Middle frontal gyrus (tissue), 1 donor: ENCODE data around the gene RGS19.

ENCODE experiments used
- DNase-seq: peaks from one replicate; pipeline ENCODE4 v3.0.0-alpha.2; 2015; ENCODE audit warnings: low spot score; ENCODE audit errors: extremely low spot score

RGS19 gene

GRCh38 chr20:64064145-64064698 lies 15.1 kb downstream of the RGS19 start:
- DNase-seq: no peak

DNA sequence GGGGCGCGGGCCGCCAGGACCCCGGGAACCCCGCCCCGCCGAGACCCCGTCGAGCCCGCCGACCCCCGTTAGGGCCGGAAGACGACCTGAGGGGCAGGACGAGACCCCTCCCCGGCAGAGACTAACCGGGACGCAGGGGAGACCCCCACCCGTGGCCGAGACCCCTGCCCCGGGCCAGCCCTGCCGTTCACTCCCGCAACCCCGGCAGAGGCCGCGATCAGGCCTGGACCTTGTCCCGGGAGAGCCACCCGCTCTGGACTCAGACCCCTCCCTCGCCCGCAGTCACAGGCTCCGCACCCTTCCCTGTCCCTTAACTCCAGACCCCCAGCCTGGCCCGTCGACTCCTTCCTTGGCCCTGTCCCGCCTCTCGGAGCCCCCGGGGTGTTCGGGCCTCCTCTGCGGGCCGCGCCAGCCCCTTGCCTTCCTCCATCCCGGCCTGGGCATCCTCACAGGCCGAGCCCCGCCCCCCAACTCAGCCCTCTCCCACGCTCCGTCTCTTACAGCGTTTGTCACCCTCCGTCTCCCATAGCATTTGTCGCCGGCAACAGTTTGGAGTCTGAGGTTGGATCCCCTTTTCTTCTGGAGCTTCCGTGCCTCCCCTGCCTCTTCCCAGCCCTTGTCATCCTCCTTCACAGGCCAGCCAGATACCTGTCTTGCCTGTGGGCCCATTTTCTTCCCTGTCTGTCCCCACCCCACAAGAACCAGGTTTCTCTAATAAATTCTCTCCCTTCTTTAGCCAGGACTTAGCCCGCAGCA lies 15.8 kb downstream of the RGS19 start:
- DNase-seq: no peak

DNA sequence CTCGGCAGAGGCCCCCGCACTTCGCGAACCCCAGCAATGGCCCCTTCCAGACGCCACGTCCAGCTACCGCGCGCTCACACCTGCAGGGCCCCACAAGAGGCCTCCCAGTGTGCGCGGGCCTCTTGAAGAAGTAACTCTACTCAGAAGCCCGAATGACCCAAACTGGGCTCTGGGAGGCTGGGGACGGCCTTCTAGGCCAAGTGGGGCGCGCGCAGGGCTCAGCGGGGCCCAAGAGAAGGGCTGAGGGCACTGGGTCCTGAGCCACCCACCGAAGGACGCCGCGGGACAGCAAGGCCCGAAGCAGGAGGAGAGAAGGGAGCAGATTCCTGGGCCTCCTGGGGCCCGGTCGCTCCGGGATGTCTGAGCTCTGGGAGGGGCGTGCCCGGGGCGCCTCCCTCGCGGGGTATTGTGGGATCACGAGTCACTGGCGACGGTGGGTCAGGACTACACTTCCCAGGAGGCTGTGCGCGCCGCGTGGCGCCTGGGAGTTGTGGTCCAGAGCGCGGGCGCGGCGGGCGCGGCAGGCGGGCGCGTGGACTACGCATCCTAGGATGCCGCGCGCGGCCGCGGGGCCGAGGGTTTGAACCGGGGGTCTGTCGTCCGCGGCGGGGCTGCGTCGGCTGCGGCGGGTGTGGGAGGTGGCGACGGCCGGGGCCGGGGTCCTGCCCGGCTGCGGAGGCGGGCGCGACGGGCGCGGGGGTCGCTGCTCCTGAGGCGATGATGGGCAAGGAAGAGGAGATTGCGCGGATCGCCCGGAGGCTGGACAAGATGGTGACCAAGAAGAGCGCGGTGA lies 16.5 kb downstream of the RGS19 start, which contains the start of gene TCEA2:
TCEA2 (plus strand) TSS at position 603 of the 793 bp plus-strand sequence; CDS start at position 718, 115 bp downstream.
- DNase-seq: peak; percentile 93

DNA sequence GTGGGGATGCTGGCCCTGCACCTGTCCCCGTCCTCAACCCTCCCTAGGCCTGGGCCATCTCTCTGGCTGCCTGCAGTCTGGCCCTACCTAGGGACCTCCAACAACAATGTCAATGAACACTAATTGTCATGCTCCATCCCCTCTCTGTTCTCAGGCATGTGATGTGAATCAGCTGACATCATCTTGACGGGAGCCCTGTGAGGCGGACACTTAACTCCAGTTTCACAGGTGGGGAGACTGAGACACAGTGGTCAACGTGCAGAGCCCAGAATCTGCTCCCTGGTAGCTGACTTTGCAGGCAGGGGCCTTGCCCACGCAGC lies 17.1 kb downstream of the RGS19 start:
- DNase-seq: no peak

DNA sequence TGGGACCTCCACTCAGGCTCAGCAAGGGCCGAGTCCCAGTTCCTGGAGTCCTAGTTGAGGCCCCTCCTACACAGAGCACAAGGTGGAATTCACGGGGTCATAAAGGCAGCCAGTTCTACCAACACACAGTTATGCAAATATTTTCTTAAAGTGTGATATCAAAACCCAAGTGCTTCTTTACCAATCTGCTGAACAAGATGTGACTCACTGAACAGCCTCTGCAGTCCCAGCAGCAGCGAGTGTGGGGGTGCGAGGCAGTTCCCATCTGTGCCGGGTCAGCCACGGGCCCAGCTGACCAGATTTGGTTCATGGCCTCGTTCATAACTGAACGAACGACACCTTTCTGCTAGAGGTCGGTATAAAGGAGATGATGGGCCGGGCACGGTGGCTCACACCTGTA lies 20.8 kb downstream of the RGS19 start:
- DNase-seq: no peak

- DNase-seq: no peak
These were observed 21.5 kb downstream of the RGS19 start for GRCh38 chr20:64057628-64058498.

DNA sequence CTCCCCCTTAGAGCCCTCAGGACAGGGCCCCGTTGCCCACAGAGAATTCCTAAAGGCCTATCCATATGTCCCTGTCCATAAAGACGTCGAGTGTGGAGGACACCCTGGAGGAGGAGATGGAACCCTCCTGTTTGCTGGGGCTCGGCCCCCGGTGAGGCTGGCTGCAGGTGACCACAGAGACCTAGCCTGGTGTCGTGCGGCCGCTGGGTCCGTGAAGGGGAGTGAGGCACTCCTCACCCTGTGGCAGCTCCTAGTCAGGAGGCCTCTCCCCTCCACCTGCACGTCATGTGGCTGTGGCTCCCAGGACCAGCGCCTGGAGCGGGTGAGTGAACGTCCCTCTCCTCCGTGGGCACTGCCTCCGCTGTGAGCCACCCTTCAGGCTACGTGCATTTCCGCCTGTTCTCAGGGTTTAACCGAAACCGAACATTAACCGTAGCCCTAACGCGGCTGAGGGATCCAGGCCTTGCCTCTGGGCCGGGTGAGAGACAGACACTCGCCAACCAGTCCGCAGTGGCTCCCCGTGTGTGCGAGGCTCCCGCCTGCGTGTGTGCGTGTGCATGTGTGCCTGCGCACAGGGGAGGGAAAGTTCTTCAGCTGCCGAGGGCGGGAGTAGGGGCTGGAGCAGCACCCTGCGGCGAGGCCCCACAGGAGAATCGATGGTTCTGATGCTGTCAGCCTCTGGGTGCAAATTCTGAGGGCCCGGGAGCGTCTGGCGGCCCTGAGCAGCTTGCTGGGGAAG lies 22.3 kb downstream of the RGS19 start:
- no peak for DNase-seq

DNA sequence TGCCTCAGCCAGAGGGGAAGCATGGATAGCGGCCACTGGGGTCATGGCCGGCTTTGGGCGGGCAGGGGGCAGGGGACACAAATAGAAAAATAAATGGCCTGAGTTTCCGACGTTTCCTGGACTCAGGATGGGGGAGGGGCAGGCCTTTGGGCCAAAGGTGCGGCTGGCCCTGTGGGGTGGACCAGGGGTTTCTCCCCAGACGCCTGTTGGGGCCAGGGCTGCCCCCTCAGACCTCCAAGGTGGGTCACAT lies 22.8 kb downstream of the RGS19 start:
- no peak for DNase-seq

DNA sequence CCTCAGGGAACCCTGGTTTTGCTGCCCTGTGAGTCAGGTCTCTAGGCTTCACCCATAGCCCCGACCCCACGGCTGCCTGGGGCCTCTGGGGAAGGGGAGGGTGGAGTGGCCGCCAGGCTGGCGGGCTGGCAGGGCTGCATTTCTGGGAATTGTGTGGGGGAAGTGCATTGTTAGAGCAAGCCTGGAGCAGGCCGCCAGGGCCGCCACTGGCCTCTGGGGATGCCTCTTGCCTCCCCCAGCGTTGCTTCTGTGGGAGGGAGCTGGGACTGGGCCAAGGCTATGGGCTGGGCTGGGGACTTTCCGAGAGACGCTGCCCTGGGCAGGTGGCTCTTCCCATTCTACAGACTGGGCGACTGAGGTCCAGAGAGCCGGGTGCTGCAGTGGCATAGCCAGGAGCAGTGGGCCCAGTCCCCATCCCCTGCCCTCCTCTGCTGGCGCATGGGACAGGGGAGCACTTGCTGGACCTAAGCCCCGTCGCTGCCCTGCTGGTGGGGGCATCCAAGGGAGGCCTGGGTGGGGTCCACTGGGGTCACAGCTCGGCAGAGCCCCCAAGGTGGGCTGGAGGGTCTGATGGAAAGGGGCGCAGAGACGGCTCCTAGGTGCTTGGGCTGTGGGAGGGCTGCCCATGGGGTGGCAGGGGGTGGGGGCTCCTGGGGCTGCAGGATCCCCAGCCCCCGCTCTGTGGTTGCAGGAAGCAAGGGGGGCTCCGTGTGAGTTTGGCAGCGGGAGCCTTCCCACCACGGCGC lies 23.3 kb downstream of the RGS19 start:
- DNase-seq: no peak

GRCh38 chr20:64055396-64055892 lies 23.9 kb downstream of the RGS19 start:
- DNase-seq: no peak

DNA sequence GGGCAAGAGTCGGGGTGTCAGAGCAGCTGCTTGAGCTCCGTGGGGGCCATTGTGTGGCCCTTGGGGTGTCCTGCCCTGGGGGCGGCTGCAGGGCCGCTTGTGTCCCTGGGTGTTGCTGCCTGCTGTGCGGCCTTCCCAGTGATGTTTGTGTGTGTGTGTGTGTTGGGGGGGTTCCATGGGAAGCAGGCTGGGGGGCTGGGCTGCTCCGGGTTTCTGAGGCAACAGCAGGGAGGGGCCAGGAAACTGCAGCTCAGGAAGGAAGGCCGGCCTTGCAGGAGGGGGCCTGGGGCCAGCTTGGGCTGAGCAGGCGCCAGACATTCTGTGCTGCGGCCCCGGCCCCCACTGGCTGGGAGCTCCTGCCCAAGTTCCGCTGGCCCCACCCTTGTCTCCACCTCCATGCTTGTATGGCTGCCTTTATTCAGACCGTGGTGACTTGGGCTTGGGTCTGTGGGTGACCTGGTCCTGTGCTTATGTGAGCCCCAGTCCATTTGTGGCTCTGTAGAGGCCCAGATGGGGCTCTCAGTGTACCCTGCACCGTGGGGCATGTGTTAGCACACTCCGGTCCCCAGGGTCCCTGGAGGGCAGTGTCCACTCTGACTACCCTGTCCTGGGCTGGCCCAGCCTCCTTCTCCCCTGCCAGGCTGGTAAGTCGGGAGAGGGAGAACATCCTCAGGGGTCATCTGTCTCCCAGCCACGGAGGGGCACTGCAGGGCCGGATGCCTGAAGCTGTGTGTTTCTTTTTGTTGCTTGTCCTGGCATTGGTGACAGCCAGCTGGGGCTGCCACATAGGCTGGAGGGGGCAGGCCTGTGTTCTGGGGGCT lies 25.3 kb downstream of the RGS19 start:
- no peak for DNase-seq

DNA sequence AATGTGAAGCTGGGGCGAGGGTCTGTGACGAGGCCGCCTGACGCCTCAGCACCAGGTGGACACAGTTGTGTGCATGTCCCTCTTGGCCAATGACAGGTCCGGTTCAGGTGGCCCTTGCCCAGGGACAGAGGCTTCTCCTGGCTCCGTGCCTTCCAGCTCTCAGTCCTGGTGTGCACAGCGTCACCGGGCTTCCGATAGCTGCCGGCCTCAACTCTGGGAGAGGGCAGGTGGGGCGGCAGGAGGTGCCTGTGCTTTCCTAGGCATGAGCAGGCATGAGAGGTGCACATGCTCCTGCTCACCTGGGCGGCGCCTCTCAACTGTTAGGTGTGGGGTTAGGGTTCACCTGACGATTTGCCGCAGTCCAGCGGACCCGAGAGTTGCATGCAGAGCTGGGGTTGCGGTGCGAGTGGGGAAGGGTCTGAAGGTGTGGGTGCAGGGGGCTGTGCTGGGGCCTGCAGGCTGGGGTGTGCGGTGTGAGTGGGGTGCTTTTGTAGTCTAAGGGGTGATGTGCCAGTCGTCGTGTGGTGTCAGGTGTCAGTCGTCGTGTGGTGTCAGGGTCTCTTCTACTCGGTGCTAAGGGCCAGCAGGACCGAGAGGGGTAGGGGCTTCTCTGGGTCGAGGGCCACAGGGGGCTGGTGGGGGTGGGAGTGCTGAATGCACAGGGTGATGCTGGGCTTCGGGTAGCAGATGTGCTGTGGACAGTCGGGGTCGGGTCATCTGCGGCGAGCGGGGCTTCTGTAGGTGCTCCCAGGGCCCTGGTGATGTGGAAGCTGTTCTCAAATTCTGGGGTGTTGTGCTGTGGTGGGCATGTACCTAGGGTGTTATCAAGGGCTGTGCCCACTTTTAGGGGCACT lies 26.1 kb downstream of the RGS19 start:
- DNase-seq: no peak

DNA sequence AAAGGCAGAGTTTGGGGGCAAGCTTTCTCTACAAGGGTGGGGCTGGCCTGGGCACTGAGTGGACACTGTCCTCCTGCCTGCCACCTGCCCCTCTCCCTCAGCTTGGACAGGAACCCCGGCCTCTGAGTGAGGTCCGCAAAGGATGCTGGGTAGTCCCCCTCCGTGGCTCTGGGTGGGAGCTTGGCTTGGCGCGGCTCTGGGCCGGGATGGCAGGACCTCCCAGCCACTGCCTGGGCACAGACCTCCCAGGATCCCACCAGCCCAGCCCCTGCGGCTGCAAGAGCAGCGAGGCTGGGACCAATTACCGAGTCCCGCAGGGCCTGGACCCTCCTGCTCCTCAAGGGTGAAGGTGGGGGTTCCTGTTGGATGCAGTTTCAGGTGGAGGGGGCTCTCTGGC lies 27.0 kb downstream of the RGS19 start:
- DNase-seq: no peak

- no peak for DNase-seq
These were observed 27.6 kb downstream of the RGS19 start for GRCh38 chr20:64051561-64052325.

DNA sequence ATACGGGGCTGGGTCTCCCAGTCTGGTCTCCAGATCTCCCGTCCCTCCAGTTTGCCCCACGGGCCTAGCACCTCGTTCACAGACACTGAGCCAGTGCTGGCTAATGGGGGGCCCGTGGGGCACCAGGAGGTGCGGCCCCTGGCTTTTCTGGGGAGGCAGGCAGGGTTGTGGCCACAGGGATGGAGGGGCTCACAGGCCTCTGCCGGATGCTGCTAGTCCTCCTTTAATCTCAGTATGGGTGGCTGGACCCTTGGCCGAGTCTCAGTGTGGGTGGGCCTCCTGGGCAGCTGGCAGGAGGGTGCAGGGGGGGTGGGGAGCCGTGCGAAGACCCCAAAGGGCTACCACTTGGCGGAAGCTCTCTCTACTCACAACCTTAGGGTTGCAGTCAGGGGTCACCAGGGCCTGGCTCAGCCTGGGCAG lies 28.3 kb downstream of the RGS19 start:
- DNase-seq: no peak

DNA sequence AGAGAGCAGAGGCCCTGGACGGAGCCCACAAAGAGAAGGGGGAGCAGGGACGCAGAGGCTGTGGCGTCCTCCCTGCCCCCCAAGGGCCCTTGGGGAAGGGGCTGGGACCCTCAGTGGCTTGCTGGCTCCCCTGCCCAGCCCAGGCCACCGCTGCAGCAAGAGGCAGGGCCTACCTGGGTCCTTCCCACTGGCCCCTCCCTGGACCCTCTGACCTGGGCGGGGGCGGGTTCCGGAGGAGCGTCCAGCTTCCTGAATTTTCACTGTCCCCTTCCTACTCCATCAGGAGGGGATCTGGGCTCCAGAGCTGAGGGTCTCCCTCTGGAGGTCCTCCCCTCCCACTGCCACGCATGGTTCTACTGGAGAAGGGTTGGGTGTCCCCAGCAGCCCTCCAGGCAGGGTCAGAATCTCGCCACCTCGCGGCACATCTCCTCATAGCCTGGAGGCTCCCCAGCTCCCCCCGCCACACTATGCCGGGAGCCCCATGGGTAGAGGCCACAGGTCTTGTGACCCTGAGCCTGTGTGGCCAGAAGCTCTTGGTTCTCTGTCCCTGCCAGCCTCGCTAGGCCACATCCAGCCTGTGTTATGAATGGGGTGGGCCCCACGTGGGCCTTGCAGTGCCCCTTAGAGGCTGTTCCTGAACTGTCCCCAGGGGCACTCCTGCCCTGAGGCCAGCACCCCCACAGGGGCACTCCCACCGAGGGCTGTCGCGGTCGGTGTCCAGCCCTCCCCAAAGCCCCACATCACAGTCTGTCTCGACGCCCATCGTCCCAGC lies 28.9 kb downstream of the RGS19 start:
- no peak for DNase-seq

DNA sequence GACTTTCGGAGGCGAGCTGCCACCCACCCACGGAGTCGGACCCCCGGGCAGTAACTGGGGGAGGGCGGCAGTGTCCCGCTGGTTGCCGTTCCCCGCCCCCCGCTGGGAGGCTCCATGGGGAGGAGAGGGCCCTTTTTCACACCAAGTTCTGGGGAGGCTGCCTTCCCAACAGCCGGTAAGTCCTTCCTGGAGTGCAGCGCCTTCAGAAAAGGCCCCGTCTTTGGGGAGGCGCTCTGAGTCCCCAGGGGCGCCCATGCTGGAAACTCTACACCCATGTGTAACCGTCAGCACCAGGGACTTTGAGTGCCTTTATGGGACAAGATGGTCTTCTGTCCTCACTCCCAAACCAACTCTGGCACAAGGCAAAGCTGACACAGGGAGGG lies 29.4 kb downstream of the RGS19 start:
- no peak for DNase-seq
